GM23338 (cell line): Measurements from ENCODE around the gene LRWD1.

Experiments used
- CREB1 ChIP-seq: fragments of 250-450 bp; sonication (Bioruptor Pico); IDR thresholded peaks from 2 replicates; pipeline ENCODE4 v1.5.0; 2020; ENCODE audit warnings: low read depth, mild to moderate bottlenecking, moderate library complexity
- CTCF ChIP-seq, 2 experiments: fragments of 200-600 bp in 1 of 2; sonication (generic) in 1 of 2; conservative IDR thresholded peaks; 2 replicates each; pipeline versions ENCODE4 v1.5.1 to v1.6.1; 2016 to 2017; ENCODE audit warnings: antibody characterized with exemption in 2 of 2, low read depth in 2 of 2, mild to moderate bottlenecking in 2 of 2, moderate library complexity in 1 of 2
- ETS1 ChIP-seq: IDR thresholded peaks from 2 replicates; pipeline ENCODE4 v1.6.1; 2016; ENCODE audit warnings: antibody characterized with exemption
- EZH2 ChIP-seq: fragments of 200-600 bp; sonication (generic); IDR thresholded peaks from one replicate; pipeline ENCODE4 v1.8.0; 2017; ENCODE audit warnings: antibody characterized with exemption, mild to moderate bottlenecking, low read depth; ENCODE audit not compliant: unreplicated experiment
- EZH2phosphoT487 ChIP-seq: fragments of 200-600 bp; sonication (generic); IDR thresholded peaks from one replicate; pipeline ENCODE4 v1.8.1; 2018; ENCODE audit warnings: antibody characterized with exemption; ENCODE audit not compliant: unreplicated experiment
- JUNB ChIP-seq: IDR thresholded peaks from one replicate; pipeline ENCODE4 v1.6.1; 2016; ENCODE audit warnings: antibody characterized with exemption; ENCODE audit not compliant: unreplicated experiment
- NANOG ChIP-seq: IDR thresholded peaks from 2 replicates; pipeline ENCODE4 v1.6.1; 2016; ENCODE audit warnings: antibody characterized with exemption, borderline replicate concordance
- POLR2AphosphoS5 ChIP-seq: IDR thresholded peaks from 2 replicates; pipeline ENCODE4 v1.6.1; 2016; ENCODE audit warnings: antibody characterized with exemption, low read depth
- REST ChIP-seq: IDR thresholded peaks from one replicate; pipeline ENCODE4 v1.6.1; 2018; ENCODE audit warnings: antibody characterized with exemption; ENCODE audit not compliant: unreplicated experiment
- STAT1 ChIP-seq: IDR thresholded peaks from one replicate; pipeline ENCODE4 v1.6.1; 2016; ENCODE audit warnings: antibody characterized with exemption; ENCODE audit not compliant: unreplicated experiment
- ZNF114 ChIP-seq: fragments of 250-450 bp; sonication (Bioruptor Pico); IDR thresholded peaks from 2 replicates; pipeline ENCODE4 v1.5.0; 2020; ENCODE audit warnings: mild to moderate bottlenecking, moderate library complexity
- ZNF331 ChIP-seq: fragments of 250-450 bp; sonication (Bioruptor Pico); IDR thresholded peaks from 2 replicates; pipeline ENCODE4 v1.5.0; 2020; ENCODE audit warnings: low read depth, mild to moderate bottlenecking, moderate library complexity

- TF ChIP-seq EZH2 (no peak), CTCF (conservative IDR thresholded peaks at IDR 0.05; ENCODE audit: low read depth in 2 of 2) (no peak), POLR2AphosphoS5 (no peak), CREB1 (CRISPR knock-in tag) (no peak), JUNB (no peak), EZH2phosphoT487 (no peak), ZNF331 (CRISPR knock-in tag) (no peak), ETS1 (no peak), REST (no peak), NANOG (no peak), STAT1 (no peak), ZNF114 (CRISPR knock-in tag) (no peak)
Observed at GRCh38 chr7:102418592-102418991, 46.2 kb upstream of the LRWD1 start.
